Measurements from ENCODE around the gene CGB1. TPM values are rescaled to one million over a fixed set of nuclear protein-coding genes. Genes with fewer than 3 reads are reported as not detected.

Gene CGB1
- total RNA-seq, 1 donor from 2014 or later, result not detected

GRCh38 chr19:48991011-48991609 lies 45.6 kb downstream of the CGB1 start:
- peaks cover 26% of the 10 kb centered on the region for H3K36me3 Mint-ChIP-seq (ENCODE audit: low read depth)
- peaks cover 37% of the 10 kb centered on the region for H3K4me1 Mint-ChIP-seq
- intact Hi-C loops (cut with micrococcal nuclease), result loop anchor here (10.0 kb wide), 3 partner anchors 124 to 884 kb away; partner anchors contain the start of genes AKT1S1, C19orf73, LIN7B and PPFIA3
- H3K27ac Mint-ChIP-seq, result no peak overlapping the region
- no peak for DNase-seq
- TF ChIP-seq CTCF (IDR thresholded peaks at IDR 0.05), result no peak
- H3K9me3 Mint-ChIP-seq, result no peaks in the 10 kb centered on the region
- no peak overlapping the region for H3K4me3 Mint-ChIP-seq
- no peaks in the 10 kb centered on the region for H3K27me3 Mint-ChIP-seq
- POLR2A ChIA-PET, result interaction anchor here (3.1 kb wide), 1 partner anchor 117 kb away, joined by 51 read pairs; the partner anchor contains the start of gene PPP1R15A
- ATAC-seq (ENCODE audit: low read depth), result no peak
- CTCF ChIA-PET, result interaction anchor here (2.1 to 2.6 kb wide), 2 partner anchors 11 to 20 kb away, joined by 7 to 18 read pairs; no protein-coding TSS in a partner anchor

- intact Hi-C loops (cut with micrococcal nuclease), result loop anchor here (10.0 kb wide), 3 partner anchors 124 to 884 kb away; partner anchors contain the start of genes AKT1S1, C19orf73, LIN7B and PPFIA3
- CTCF ChIA-PET, result no interaction called here
Measured at GRCh38 chr19:48990400-48990799, 46.3 kb downstream of the CGB1 start.

GRCh38 chr19:48989701-48990291 lies 46.9 kb downstream of the CGB1 start:
- intact Hi-C loops (cut with micrococcal nuclease), result loop anchor here (10.0 kb wide), 3 partner anchors 125 to 885 kb away; partner anchors contain the start of genes AKT1S1, C19orf73, LIN7B and PPFIA3
- no peaks in the 10 kb centered on the region for H3K9me3 Mint-ChIP-seq
- H3K27ac Mint-ChIP-seq, result no peak overlapping the region
- ChIA-PET POLR2A (no interaction called here), CTCF (no interaction called here)
- peaks cover 34% of the 10 kb centered on the region for H3K36me3 Mint-ChIP-seq (ENCODE audit: low read depth)
- peaks cover 31% of the 10 kb centered on the region for H3K4me1 Mint-ChIP-seq
- no peak for TF ChIP-seq CTCF (IDR thresholded peaks at IDR 0.05)
- H3K4me3 Mint-ChIP-seq, result no peak overlapping the region
- no peaks in the 10 kb centered on the region for H3K27me3 Mint-ChIP-seq
- ATAC-seq (ENCODE audit: low read depth) (no peak), DNase-seq (no peak)

More at GRCh38 chr19:48990400-48990799, 46.3 kb downstream of the CGB1 start:
- no peak for DNase-seq
- peaks cover 37% of the 10 kb centered on the region for H3K4me1 Mint-ChIP-seq
- H3K4me3 Mint-ChIP-seq, result no peak overlapping the region
- no peak for TF ChIP-seq CTCF (IDR thresholded peaks at IDR 0.05)
- H3K9me3 Mint-ChIP-seq, result no peaks in the 10 kb centered on the region
- no peak overlapping the region for H3K27ac Mint-ChIP-seq
- peaks cover 31% of the 10 kb centered on the region for H3K36me3 Mint-ChIP-seq (ENCODE audit: low read depth)
- POLR2A ChIA-PET, result no interaction called here
- no peaks in the 10 kb centered on the region for H3K27me3 Mint-ChIP-seq
- ATAC-seq (ENCODE audit: low read depth), result no peak

GRCh38 chr19:48988860-48989259 lies 47.8 kb downstream of the CGB1 start:
- Mint-ChIP-seq H3K36me3 (ENCODE audit: low read depth) (peaks cover 37% of the 10 kb centered on the region), H3K4me1 (peaks cover 24% of the 10 kb centered on the region), H3K4me3 (no peak overlapping the region), H3K27ac (no peak overlapping the region), H3K27me3 (no peaks in the 10 kb centered on the region), H3K9me3 (no peaks in the 10 kb centered on the region)
- ATAC-seq (ENCODE audit: low read depth), result no peak
- ChIA-PET POLR2A (no interaction called here), CTCF (no interaction called here)
- intact Hi-C loops (cut with micrococcal nuclease), result no loop called here
- DNase-seq, result no peak
- no peak for TF ChIP-seq CTCF (IDR thresholded peaks at IDR 0.05)

- intact Hi-C loops (cut with micrococcal nuclease), result no loop called here
- Mint-ChIP-seq H3K27ac (no peak overlapping the region), H3K36me3 (ENCODE audit: low read depth) (peaks cover 37% of the 10 kb centered on the region), H3K27me3 (no peaks in the 10 kb centered on the region), H3K9me3 (no peaks in the 10 kb centered on the region), H3K4me3 (no peak overlapping the region), H3K4me1 (peaks cover 18% of the 10 kb centered on the region)
- CTCF ChIA-PET, result no interaction called here
- no peak for DNase-seq
- POLR2A ChIA-PET, result no interaction called here
- no peak for TF ChIP-seq CTCF (IDR thresholded peaks at IDR 0.05)
- no peak for ATAC-seq (ENCODE audit: low read depth)
Measured at GRCh38 chr19:48988286-48988685, 48.4 kb downstream of the CGB1 start.
